Peyer's patch (tissue), 4 donors: ENCODE results near the gene TPP1.

Experiments used
- CTCF ChIP-seq, 6 experiments: fragments of 450-650 bp in 4 of 6; fragments of 200-600 bp in 2 of 6; sonication (generic) in 1 of 6; IDR thresholded peaks; one replicate each; pipeline ENCODE4 v1.5.1; 2017 to 2019; ENCODE audit warnings: antibody characterized with exemption in 6 of 6, mild to moderate bottlenecking in 3 of 6, moderate library complexity in 1 of 6
- POLR2A ChIP-seq, 2 donors: fragments of 450-650 bp; IDR thresholded peaks; one replicate each; pipeline ENCODE4 v1.5.1; 2017; ENCODE audit warnings: antibody characterized with exemption in 2 of 2, mild to moderate bottlenecking in 2 of 2, moderate library complexity in 2 of 2

- TF ChIP-seq CTCF (IDR thresholded peaks at IDR 0.05) (no peak), POLR2A (IDR thresholded peaks at IDR 0.05) (no peak)
Observed at GRCh38 chr11:6666302-6667183, 47.3 kb upstream of the TPP1 start.
